SK-N-SH (cell line): ENCODE data around the gene ABHD2. TPM values are rescaled to one million over a fixed set of nuclear protein-coding genes. Genes with fewer than 3 reads are reported as not detected.

Experiments used
- CTCF ChIA-PET: fragments of 300-600, 350-600 bp; formaldehyde crosslinking; extraction: SDS; loops from one replicate; lab custom pipeline; 2021; lab: Yijun Ruan, JAX
- POLR2A ChIA-PET: fragments of 350-600 bp; sonication (Branson Sonifier 250); formaldehyde crosslinking; extraction: SDS; loops from one replicate; lab custom pipeline; 2020; ENCODE audit warnings: antibody characterized with exemption, inconsistent platforms; lab: Yijun Ruan, JAX
- DNase-seq: peaks from one replicate; pipeline ENCODE4 v3.0.0; 2012
- H2AFZ ChIP-seq: fragments of 200-600 bp; sonication (generic); 2 replicates; pipeline ENCODE4 v1.8.1; 2016; ENCODE audit warnings: antibody characterized with exemption, mild to moderate bottlenecking, low read depth
- H3F3A ChIP-seq: fragments of 200-600 bp; sonication (generic); replicated peaks from 2 replicates; pipeline ENCODE3; 2016; ENCODE audit warnings: antibody characterized with exemption, mild to moderate bottlenecking; ENCODE audit not compliant: insufficient read depth
- H3K27ac ChIP-seq, 2 experiments: fragments of 200-500 bp in 1 of 2; fragments of 200-600 bp in 1 of 2; sonication (Bioruptor generic) in 1 of 2; sonication (generic), shearing (Covaris generic) in 1 of 2; 2 replicates each; pipeline versions ENCODE4 v1.5.1 to v1.6.1; 2014 to 2016; ENCODE audit warnings: low read depth in 2 of 2, inconsistent platforms in 1 of 2, low read length in 1 of 2, mild to moderate bottlenecking in 1 of 2, mixed read lengths in 1 of 2
- H3K27me3 ChIP-seq: fragments of 200-600 bp; sonication (generic), shearing (Covaris generic); 2 replicates; pipeline ENCODE4 v1.6.1; 2016; ENCODE audit warnings: mixed run types; ENCODE audit not compliant: insufficient read depth
- H3K36me3 ChIP-seq, 2 experiments: fragments of 200-500 bp in 1 of 2; fragments of 200-600 bp in 1 of 2; sonication (Bioruptor generic) in 1 of 2; sonication (generic) in 1 of 2; replicated peaks in 1 of 2; 2 replicates each; pipeline versions ENCODE3 to v1.5.1; 2014 to 2016; ENCODE audit warnings: low read length in 1 of 2, mild to moderate bottlenecking in 1 of 2; ENCODE audit not compliant: insufficient read depth in 2 of 2, control insufficient read depth in 1 of 2
- H3K4me1 ChIP-seq, 2 experiments: fragments of 200-500 bp in 1 of 2; fragments of 200-600 bp in 1 of 2; sonication (Bioruptor generic) in 1 of 2; sonication (generic), shearing (Covaris generic) in 1 of 2; 2 replicates each; pipeline versions ENCODE4 v1.5.1 to v1.6.1; 2014 to 2016; ENCODE audit warnings: low read depth in 1 of 2, low read length in 1 of 2, mixed run types in 1 of 2; ENCODE audit not compliant: insufficient read depth in 2 of 2, control insufficient read depth in 1 of 2
- H3K4me2 ChIP-seq: fragments of 200-600 bp; sonication (generic), shearing (Covaris generic); 2 replicates; pipeline ENCODE4 v1.6.1; 2017; ENCODE audit warnings: mixed run types
- H3K4me3 ChIP-seq, 2 experiments: fragments of 200-500 bp in 1 of 2; fragments of 200-600 bp in 1 of 2; sonication (Bioruptor generic) in 1 of 2; sonication (generic), shearing (Covaris generic) in 1 of 2; 2 replicates each; pipeline versions ENCODE4 v1.5.1 to v1.8.1; 2014 to 2016; ENCODE audit warnings: low read depth in 2 of 2, inconsistent platforms in 1 of 2, low read length in 1 of 2, mild to moderate bottlenecking in 1 of 2, mixed read lengths in 1 of 2, moderate library complexity in 1 of 2
- H3K79me2 ChIP-seq: fragments of 200-600 bp; sonication (generic); 2 replicates; pipeline ENCODE4 v1.8.1; 2017; ENCODE audit warnings: mild to moderate bottlenecking; ENCODE audit not compliant: insufficient read depth
- H3K9ac ChIP-seq: fragments of 200-600 bp; sonication (generic); 2 replicates; pipeline ENCODE4 v1.6.1; 2017; ENCODE audit warnings: mixed run types
- H3K9me2 ChIP-seq: fragments of 200-600 bp; sonication (generic); 2 replicates; pipeline ENCODE4 v1.6.1; 2017; ENCODE audit warnings: mixed run types
- H3K9me3 ChIP-seq: fragments of 200-600 bp; sonication (generic); 2 replicates; pipeline ENCODE4 v1.6.1; 2017; ENCODE audit warnings: mixed run types, mild to moderate bottlenecking, moderate library complexity
- H4K20me1 ChIP-seq: fragments of 200-600 bp; sonication (generic); 2 replicates; pipeline ENCODE4 v1.6.1; 2017; ENCODE audit warnings: mild to moderate bottlenecking, mixed run types; ENCODE audit not compliant: insufficient read depth
- ELF1 ChIP-seq: IDR thresholded peaks from 2 replicates; pipeline ENCODE4 v1.4.0; 2012
- EZH2phosphoT487 ChIP-seq: fragments of 200-600 bp; sonication (generic); IDR thresholded peaks from 2 replicates; pipeline ENCODE4 v1.6.1; 2017; ENCODE audit warnings: low read depth, mixed run types, mild to moderate bottlenecking, antibody characterized with exemption, moderate library complexity, borderline replicate concordance
- FOXM1 ChIP-seq: IDR thresholded peaks from 2 replicates; pipeline ENCODE4 v1.4.0; 2012; ENCODE audit warnings: low read depth, mild to moderate bottlenecking
- GATA2 ChIP-seq: sonication (generic); formaldehyde crosslinking; IDR thresholded peaks from 2 replicates; pipeline ENCODE4 v1.5.0; 2020; ENCODE audit warnings: mild to moderate bottlenecking, missing genetic modification reagents
- MEF2A ChIP-seq: IDR thresholded peaks from 2 replicates; pipeline ENCODE4 v1.4.0; 2012; ENCODE audit warnings: low read depth, borderline replicate concordance
- PBX3 ChIP-seq: IDR thresholded peaks from 2 replicates; pipeline ENCODE4; 2012
- RCOR1 ChIP-seq: fragments of 150-350 bp; IDR thresholded peaks from 2 replicates; pipeline ENCODE4 v1.6.1; 2017; ENCODE audit warnings: antibody characterized with exemption, low read length
- RFX5 ChIP-seq: IDR thresholded peaks from 2 replicates; pipeline ENCODE4 v1.6.1; 2012; ENCODE audit warnings: mild to moderate bottlenecking, improper control_type of control experiment, low read length
- SIN3A ChIP-seq: IDR thresholded peaks from 2 replicates; pipeline ENCODE4 v1.6.1; 2012; ENCODE audit warnings: low read depth, mild to moderate bottlenecking, low read length, moderate library complexity, borderline replicate concordance
- TCF12 ChIP-seq: IDR thresholded peaks from 2 replicates; pipeline ENCODE4 v1.4.0; 2012
- WGBS: methylation state at CpG from one replicate; pipeline ENCODE4 v1.1.6; 2017; ENCODE audit warnings: low lambda C conversion rate; 5-methylcytosine and 5-hydroxymethylcytosine counted together
- polyA plus RNA-seq, 3 experiments: library from polyadenylated mRNA; depleted of rRNA; stranded (reverse); fragments of >200 nt; gene quantifications; 2 replicates each; pipeline ENCODE4 v1.2.3, GENCODE V29; 2012
- TF ChIP-seq, protein P1 (sequence below): IDR thresholded peaks from 2 replicates; pipeline ENCODE4 v1.4.0; 2012; ENCODE audit warnings: low read depth, borderline replicate concordance

ABHD2 gene
- polyA plus RNA-seq, 1 of the 3 experiments (the other 2 are of a cell fraction): 19.2 TPM

GRCh38 chr15:89184357-89184756, 96.1 kb downstream of the ABHD2 start:
- Histone ChIP-seq H3K27ac (no peak overlapping the region), H3K4me2 (no peak overlapping the region), H3K36me3 (peaks cover 10 to 43% of the 10 kb centered on the region in 2 experiments), H3K79me2 (no peaks in the 10 kb centered on the region), H3K9me3 (no peaks in the 10 kb centered on the region), H4K20me1 (no peaks in the 10 kb centered on the region), H3K4me3 (no peak overlapping the region), H3K4me1 (no peaks in the 10 kb centered on the region; a peak in 1 of 4 replicates), H3F3A (peaks cover 3% of the 10 kb centered on the region), H2AFZ (no peak overlapping the region), H3K27me3 (no peaks in the 10 kb centered on the region), H3K9me2 (no peaks in the 10 kb centered on the region), H3K9ac (no peak overlapping the region)
- POLR2A ChIA-PET: no interaction called here
- TF ChIP-seq RFX5: no peak
- no peak for TF ChIP-seq ELF1
- TF ChIP-seq, protein P1, sequence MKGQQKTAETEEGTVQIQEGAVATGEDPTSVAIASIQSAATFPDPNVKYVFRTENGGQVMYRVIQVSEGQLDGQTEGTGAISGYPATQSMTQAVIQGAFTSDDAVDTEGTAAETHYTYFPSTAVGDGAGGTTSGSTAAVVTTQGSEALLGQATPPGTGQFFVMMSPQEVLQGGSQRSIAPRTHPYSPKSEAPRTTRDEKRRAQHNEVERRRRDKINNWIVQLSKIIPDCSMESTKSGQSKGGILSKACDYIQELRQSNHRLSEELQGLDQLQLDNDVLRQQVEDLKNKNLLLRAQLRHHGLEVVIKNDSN: no peak
- TF ChIP-seq FOXM1: no peak
- no peak for TF ChIP-seq TCF12
- TF ChIP-seq PBX3: no peak
- no peak for TF ChIP-seq RCOR1
- no peak for TF ChIP-seq GATA2 (CRISPR knock-in tag)
- DNase-seq: no peak
- CTCF ChIA-PET: interaction anchor here (0.7 to 2.0 kb wide), 4 partner anchors 13 to 550 kb away, joined by 3 to 5 read pairs (median 4); no protein-coding TSS in a partner anchor
- 84% methylated on average over 6 of the region's 6 CpGs for WGBS

GRCh38 chr15:89184886-89185526, 96.8 kb downstream of the ABHD2 start:
- no peaks in the 10 kb centered on the region for H3K27me3 ChIP-seq
- H3K27ac ChIP-seq: no peak overlapping the region
- H3K4me3 ChIP-seq: no peak overlapping the region
- no peak overlapping the region for H3K9ac ChIP-seq
- no peaks in the 10 kb centered on the region for H3K9me3 ChIP-seq
- 97% methylated on average over 12 of the region's 12 CpGs for WGBS
- peaks cover 12 to 45% of the 10 kb centered on the region in 2 experiments for H3K36me3 ChIP-seq
- no peak for TF ChIP-seq MEF2A
- no peak for TF ChIP-seq SIN3A
- no peak for TF ChIP-seq EZH2phosphoT487
- no peak for DNase-seq
- H3K4me1 ChIP-seq: no peaks in the 10 kb centered on the region; a peak in 1 of 4 replicates
- no peaks in the 10 kb centered on the region for H4K20me1 ChIP-seq
- no peaks in the 10 kb centered on the region for H3K9me2 ChIP-seq
- peaks cover 3% of the 10 kb centered on the region for H3F3A ChIP-seq
- no peak overlapping the region for H2AFZ ChIP-seq
- H3K4me2 ChIP-seq: no peak overlapping the region
- no peaks in the 10 kb centered on the region for H3K79me2 ChIP-seq
- POLR2A ChIA-PET: no interaction called here
- CTCF ChIA-PET: interaction anchor here (0.9 to 2.0 kb wide), 5 partner anchors 8 to 128 kb away, joined by 4 to 10 read pairs (median 5); no protein-coding TSS in a partner anchor
